Anterior cingulate cortex (tissue), 58 donors: ENCODE data around the gene NIPBL.
A peak's percentile ranks its signal among the peaks of the same experiment; 100 is the strongest.
"Not testable (repeated sequence)": the region's sequence is repeated elsewhere in the genome, so short reads cannot be mapped to it uniquely, and the experiment has no call there.

Experiments used
- DNase-seq, 58 donors: peaks; one replicate each; lab custom pipeline; 2025; lab: John Stamatoyannopoulos, UW

The NIPBL gene

DNA sequence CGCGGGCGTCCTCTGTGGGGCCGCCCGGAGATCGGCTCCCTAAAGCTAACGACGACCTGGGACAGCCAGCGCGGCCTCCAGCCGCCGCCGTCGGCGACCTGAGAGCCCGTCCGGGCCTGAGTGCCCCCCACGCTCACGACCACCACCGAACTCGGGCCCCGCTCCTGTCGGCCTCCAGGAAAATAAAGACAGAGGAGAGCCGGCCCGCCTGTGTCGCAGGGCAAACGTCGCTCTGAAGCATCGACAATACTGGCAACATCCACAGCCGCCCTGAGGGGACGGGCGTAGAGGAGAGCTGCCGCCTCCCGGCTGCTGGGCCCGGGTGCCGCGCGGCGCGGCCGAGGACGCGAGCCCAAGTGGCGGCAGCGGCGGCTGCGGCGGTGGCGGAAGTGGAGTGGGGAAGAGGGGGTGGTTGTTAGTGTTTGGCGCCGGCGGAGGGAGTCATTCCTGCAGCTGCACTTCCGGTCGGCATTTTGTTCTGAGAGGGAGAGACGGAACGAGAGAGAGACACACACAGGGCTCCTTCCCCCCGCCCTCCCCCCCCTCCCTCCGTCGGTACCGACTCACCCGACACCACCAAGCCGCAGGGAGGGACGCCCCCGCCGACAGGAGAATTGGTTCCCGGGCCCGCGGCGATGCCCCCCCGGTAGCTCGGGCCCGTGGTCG is at the start of gene NIPBL:
Gene NIPBL (plus strand): TSS at position 471 of the 666 bp plus-strand sequence. CDS start 76,928 bp downstream, outside the sequence.
- peak; percentile 38 to 94 (median 88) for DNase-seq

GRCh38 chr5:36832274-36832673 is 44.3 kb upstream of the NIPBL start:
- DNase-seq: no peak

- DNase-seq: no peak
These were observed 39.7 kb upstream of the NIPBL start for GRCh38 chr5:36836831-36837230.

DNA sequence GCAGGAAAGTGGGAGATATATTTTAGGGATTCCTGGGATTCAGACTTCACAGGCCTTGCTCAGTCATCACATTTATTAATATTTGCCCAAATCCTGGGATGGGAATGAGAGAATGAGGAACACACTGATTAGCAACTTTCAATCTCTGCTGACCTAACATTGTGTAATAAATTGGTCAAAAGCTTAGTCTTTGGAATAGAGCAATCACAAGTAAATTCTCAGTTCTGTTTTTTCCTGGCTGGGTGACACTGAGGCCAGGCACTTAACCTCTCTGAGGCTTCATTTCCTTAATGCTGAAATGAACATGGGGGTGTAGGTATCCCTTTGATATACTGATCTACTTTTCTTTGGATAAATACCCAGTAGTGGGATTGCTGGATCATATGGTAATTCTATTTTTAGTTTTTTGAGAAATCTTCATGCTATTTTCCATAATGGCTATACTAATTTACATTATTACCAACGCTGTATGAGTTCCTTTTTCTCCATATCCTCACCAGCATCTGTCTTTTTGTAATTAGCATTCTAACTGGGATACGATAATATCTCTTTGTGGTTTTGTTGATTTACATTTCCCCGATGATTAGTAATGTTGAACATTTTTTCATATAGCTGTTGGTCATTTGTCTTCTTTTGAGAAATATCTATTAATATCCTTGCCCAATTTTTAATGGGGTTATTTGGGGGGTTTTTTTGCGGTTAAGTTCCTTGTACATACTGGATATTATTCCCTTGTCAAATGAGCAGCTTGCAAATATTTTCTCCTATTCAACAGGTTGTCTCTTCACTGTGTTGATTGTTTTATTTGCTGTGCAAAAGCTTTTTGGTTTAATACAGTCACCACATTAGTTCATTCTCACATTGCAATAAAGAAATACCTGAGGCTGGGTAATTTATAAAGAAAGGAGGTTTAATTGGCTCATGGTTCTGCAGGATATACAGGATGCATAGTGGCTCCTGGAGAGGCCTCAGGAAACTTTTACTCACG is 36.8 kb upstream of the NIPBL start:
- DNase-seq: no peak

DNA sequence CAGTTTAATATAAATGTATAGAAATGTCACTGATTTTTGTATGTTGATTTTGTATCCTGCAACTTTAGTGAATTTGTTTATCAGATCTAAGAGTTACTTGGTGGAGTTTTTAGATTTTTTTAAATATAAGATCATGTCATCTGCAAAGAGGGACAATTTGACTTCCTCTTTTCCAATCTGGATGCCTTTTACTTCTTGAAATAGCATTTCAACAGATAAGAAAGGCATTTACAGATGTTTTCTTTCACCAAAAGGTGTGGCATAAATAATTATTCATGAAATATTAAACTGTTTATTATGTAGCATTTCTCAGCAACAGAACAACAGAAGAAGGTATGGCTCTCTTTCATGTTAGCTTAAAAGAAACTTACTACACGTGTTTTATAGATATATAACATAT is 34.9 kb upstream of the NIPBL start:
- DNase-seq: no peak

GRCh38 chr5:36842087-36842486 is 34.5 kb upstream of the NIPBL start:
- DNase-seq: no peak

- DNase-seq: no peak
These were observed 32.3 kb upstream of the NIPBL start for GRCh38 chr5:36844305-36844704.

DNA sequence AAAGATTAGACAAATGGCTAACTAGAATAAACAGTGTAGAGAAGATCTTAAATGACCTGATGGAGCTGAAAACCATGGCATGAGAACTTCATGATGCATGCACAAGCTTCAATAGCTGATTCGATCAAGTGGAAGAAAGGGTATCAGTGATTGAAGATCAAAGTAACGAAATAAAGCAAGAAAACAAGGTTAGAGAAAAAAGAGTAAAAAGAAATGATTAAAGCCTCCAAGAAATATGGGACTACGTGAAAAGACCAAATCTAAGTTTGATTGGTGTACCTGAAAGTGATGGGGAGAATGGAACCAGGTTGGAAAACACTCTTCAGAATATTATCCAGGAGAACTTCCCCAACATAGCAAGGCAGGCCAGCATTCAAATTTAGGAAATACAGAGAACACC is 28.0 kb upstream of the NIPBL start:
- DNase-seq: not testable (repeated sequence)

DNA sequence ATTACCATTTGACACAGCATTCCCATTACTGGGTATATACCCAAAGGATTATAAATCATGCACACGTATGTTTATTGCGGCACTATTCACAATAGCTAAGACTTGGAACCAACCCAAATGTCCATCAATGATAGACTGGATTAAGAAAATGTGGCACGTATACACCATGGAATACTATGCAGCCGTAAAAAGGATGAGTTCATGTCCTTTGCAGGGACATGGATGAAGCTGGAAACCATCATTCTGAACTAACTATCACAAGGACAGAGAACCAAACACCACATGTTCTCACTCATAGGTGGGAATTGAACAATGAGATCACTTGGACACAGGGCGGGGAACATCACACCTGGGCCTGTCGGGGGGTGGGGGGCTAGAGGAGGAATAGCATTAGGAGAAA is 23.7 kb upstream of the NIPBL start:
- not testable (repeated sequence) for DNase-seq

DNA sequence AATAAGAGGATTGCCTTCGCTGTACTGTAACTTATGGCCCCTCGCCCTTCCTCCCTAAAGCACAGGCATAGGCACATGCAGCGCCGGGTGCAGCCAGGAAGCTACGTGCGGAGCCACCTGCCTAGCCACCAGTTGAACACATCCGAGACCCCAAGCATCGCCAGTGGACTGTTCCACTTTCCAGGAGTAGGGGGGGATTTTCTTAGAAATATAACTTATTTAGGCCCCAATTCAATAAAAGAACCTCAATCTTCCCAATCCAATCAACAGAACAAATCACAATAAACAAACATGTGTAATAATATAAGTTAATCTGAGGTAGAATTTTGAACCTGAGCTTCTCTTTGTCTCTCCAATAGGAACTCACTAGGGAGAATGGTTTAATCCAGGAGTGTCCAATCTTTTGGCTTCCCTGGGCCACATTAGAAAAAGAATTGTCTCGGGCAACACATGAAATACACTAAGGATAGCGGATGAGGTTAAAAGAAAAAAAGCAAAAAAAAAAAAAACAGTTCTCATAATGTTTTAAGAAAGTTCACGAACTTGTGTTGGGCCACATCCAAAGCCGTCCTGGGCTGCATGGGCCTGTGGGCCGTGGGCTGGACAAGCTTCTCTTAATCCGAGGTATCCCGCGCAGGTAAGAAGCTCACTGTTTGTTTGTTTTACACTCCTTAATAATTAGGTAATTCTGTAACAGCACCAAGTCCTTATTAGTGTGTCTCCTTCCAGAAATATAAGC is 22.0 kb upstream of the NIPBL start:
- DNase-seq: no peak

DNA sequence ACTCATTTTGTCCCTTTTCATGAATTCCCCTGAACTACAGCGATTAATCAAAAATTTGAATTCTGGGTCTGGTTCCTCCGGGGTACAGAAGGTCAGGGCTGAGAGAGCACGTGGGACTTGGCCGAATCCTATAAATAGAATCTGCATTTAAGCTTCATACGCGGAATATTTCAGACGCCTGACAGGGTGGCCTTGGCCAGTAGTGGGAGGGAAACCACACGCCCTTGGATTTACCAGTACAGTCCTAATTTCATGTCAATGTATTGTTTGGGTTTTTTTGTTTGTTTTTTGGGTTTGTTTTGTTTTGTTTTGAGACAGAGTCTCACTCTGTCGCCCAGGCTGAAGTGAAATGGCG is 21.5 kb upstream of the NIPBL start:
- DNase-seq: no peak

DNA sequence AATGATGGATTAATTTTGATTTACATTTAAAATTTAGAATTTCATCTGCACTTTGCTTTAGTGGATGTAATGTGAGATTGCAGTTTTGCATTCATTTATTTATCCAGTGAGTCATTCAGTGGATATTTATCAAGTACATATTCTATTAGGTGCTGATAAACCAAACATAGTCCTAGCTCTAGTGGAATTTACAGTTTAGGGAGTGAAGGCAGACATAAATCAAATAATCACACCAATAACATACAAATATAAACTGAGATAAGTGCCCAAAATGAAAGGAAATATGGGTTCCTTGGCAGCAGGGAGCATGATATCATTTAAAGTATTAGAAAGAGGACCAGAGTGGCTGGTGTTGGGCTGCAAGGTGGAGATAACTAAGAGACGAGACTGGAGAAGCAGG is 14.7 kb upstream of the NIPBL start:
- DNase-seq: no peak

GRCh38 chr5:36870399-36871040 is 6.0 kb upstream of the NIPBL start:
- peak in 2 of 58 donors; percentile 5 to 19 for DNase-seq

DNA sequence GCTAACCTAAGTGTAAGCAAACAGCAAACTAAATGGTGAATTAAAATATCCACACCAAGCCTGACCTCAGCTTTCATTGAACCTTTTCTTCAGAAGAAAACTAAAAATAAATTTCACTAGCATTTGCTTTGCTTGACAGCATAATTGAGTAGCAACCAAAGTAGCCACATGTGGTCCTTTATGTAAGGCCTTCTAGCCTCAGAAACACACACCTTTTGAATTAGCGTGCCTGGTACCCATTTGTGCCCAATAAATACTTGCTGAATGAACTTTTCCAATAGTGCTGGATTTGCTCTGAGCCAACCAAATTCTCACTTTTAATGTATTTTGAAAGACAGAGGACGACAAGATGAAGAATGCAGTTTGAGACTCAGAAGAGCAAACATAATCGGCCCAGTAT is 2.1 kb upstream of the NIPBL start:
- no peak for DNase-seq

- DNase-seq: peak in 47 of 58 donors; percentile 1 to 67 (median 28)
These were observed 1.3 kb upstream of the NIPBL start for GRCh38 chr5:36875051-36875789.

DNA sequence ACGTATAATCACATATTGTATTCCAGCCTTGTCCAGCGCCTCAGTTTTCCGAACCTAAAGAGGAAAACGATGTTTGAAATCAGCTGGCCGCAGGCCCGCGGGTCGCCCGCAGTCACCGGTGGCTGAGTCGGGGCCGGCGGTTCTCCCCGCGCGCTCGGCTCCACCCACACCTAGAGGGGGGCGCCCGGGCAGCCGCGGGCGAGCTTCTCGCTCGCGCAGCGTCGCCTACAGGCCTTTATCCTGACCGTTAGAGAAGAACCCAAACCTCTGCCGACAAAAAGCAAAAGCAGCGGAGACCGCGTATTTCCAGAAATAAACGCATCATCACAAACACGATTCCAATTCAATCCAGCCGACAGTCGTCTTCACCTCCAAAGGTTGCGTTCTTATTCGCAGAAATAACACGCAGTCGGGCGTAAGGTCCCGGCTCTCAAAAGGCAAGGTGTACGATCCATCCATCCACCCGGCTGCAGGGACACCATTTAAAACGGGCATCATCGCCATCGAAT is 725 bp upstream of the NIPBL start:
- peak; percentile 5 to 82 (median 68) for DNase-seq

DNA sequence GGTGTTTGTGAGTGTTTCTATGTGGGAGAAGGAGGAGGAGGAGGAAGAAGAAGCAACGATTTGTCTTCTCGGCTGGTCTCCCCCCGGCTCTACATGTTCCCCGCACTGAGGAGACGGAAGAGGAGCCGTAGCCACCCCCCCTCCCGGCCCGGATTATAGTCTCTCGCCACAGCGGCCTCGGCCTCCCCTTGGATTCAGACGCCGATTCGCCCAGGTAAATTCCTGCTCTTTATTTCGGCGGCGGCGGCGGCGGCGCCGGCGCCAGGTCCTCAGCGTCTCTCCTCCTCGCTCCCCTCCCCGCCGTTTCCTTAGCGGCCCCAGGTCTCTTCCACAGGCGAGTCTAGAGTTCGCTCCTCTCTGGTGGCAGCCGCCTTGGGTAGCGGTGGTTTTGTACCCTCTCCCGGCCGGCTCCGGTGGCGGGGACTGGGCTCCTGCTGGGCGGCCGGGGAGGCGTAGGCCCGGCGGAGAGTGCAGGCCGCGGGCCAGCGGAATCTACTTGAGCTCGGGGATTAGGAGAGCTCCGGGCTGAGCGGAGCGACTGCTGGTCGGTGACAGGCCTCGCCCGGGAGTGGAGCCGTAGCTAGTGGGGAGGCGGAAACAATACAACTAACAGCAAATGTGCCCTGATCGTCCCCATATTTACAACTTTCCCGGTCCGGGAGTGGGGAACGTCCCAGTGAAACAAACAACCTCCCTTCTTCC is 547 bp downstream of the NIPBL start:
- DNase-seq: peak in 56 of 58 donors; percentile 26 to 87 (median 72)

DNA sequence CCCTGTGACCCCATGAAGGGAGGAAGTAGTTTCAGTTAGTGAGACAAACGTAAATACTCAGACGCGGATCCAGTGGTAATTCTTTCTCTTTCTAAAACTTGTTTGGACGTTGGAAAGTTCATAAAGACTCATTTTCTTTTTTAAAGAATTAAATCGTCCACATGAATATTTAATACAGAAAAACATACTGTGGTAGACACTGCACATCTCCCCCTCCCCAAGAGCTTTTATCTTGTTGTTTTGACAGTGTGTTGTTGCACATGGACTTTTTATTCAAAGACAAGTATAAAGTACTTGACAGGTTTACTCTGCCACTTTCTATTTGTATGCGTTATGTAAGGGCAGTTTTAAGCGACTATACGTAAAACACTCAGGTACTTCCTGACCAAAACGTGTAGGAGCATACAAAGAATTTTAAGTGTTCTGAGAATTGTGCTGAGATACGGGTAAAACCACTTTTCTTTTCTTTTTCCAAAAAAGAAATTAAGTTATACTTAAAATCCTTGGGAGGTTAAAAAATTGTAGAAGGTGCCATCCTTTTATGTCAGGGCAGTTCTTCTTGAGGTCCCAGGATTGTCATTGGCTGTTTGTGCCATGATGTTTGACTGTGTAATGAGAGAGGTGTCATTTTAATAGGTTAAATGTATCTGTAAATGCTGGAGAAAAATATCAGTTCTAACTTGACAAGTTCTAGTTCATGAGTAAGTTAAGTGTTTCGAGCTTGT is 1.3 kb downstream of the NIPBL start:
- DNase-seq: no peak
